CD14-positive monocyte (primary cell): Measurements from ENCODE around the gene MCCD1. TPM values are rescaled to one million over a fixed set of nuclear protein-coding genes. Genes with fewer than 3 reads are reported as not detected.

Experiments used
- DNase-seq, 3 donors: peaks; one replicate each; pipeline ENCODE4 v3.0.0-alpha.2; 2011 to 2022
- H2AFZ ChIP-seq: 2 replicates; pipeline ENCODE4 v1.6.0; 2012; ENCODE audit warnings: mild to moderate bottlenecking, low read depth, low read length, inconsistent platforms; ENCODE audit not compliant: insufficient read depth, poor library complexity, severe bottlenecking
- H3K27ac ChIP-seq, 2 donors: 1 replicate in 1 of 2; 2 replicates in 1 of 2; pipeline ENCODE4 v1.5.1; 2012 to 2013; ENCODE audit warnings: low read length in 2 of 2, control low read depth in 1 of 2, inconsistent platforms in 1 of 2, low read depth in 1 of 2, mild to moderate bottlenecking in 1 of 2
- H3K27me3 ChIP-seq, 2 donors: one replicate each; pipeline versions ENCODE4 v1.6.0 to v1.6.1; 2011 to 2013; ENCODE audit warnings: low read length in 2 of 2; ENCODE audit not compliant: control insufficient read depth in 2 of 2, insufficient read depth in 2 of 2
- H3K36me3 ChIP-seq, 2 donors: replicated peaks in 1 of 2; 1 replicate in 1 of 2; 2 replicates in 1 of 2; pipeline versions ENCODE4 v1.5.1 to v1.6.1; 2012 to 2013; ENCODE audit warnings: low read length in 2 of 2, control low read depth in 1 of 2, inconsistent platforms in 1 of 2, mild to moderate bottlenecking in 1 of 2; ENCODE audit not compliant: insufficient read depth in 2 of 2, control insufficient read depth in 1 of 2
- H3K4me1 ChIP-seq, 2 donors: 1 replicate in 1 of 2; 2 replicates in 1 of 2; pipeline versions ENCODE4 v1.5.1 to v1.6.1; 2012 to 2013; ENCODE audit warnings: low read length in 2 of 2, control low read depth in 1 of 2, inconsistent platforms in 1 of 2, mild to moderate bottlenecking in 1 of 2, moderate library complexity in 1 of 2; ENCODE audit not compliant: insufficient read depth in 2 of 2, control insufficient read depth in 1 of 2
- H3K4me2 ChIP-seq: replicated peaks from 2 replicates; pipeline ENCODE3; 2012; ENCODE audit warnings: low read length, moderate library complexity, mild to moderate bottlenecking; ENCODE audit not compliant: poor library complexity, severe bottlenecking; ENCODE audit errors: extremely low read depth
- H3K4me3 ChIP-seq, 3 experiments: fragments of 200-600 bp in 1 of 3; sonication (generic) in 1 of 3; replicated peaks in 1 of 3; 1 replicate in 2 of 3; 2 replicates in 1 of 3; pipeline ENCODE4 v1.5.1; 2011 to 2013; ENCODE audit warnings: low read length in 3 of 3, mild to moderate bottlenecking in 3 of 3, control low read depth in 2 of 3, low read depth in 2 of 3, inconsistent platforms in 1 of 3, moderate library complexity in 1 of 3
- H3K79me2 ChIP-seq: 2 replicates; pipeline ENCODE4 v1.6.0; 2012; ENCODE audit warnings: mild to moderate bottlenecking, control low read depth, inconsistent platforms, low read length, moderate library complexity; ENCODE audit not compliant: insufficient read depth
- H3K9ac ChIP-seq: 2 replicates; pipeline ENCODE4 v1.6.0; 2017; ENCODE audit warnings: low read length, mild to moderate bottlenecking; ENCODE audit not compliant: insufficient read depth, poor library complexity, severe bottlenecking
- H3K9me3 ChIP-seq, 2 donors: replicated peaks in 1 of 2; 1 replicate in 1 of 2; 2 replicates in 1 of 2; pipeline versions ENCODE4 v1.5.1 to v1.6.1; 2012 to 2013; ENCODE audit warnings: low read length in 2 of 2, control low read depth in 1 of 2; ENCODE audit not compliant: control insufficient read depth in 1 of 2, insufficient read depth in 1 of 2
- H4K20me1 ChIP-seq: 2 replicates; pipeline ENCODE4 v1.6.0; 2012; ENCODE audit warnings: mild to moderate bottlenecking, low read length, control low read depth, moderate library complexity; ENCODE audit not compliant: insufficient read depth
- H3K27ac Mint-ChIP-seq, 7 donors: one replicate each; pipeline ENCODE4 v1.8.0; 2020; ENCODE audit warnings: mild to moderate bottlenecking in 7 of 7, mixed read lengths in 7 of 7, moderate library complexity in 6 of 7, inconsistent platforms in 2 of 7
- H3K27me3 Mint-ChIP-seq, 3 donors: one replicate each; pipeline ENCODE4 v1.8.0; 2021 to 2022; ENCODE audit warnings: low read depth in 3 of 3, mild to moderate bottlenecking in 3 of 3, mixed read lengths in 3 of 3, moderate library complexity in 3 of 3, inconsistent platforms in 1 of 3
- H3K36me3 Mint-ChIP-seq, 2 donors: one replicate each; pipeline ENCODE4 v1.8.0; 2020; ENCODE audit warnings: mixed read lengths in 2 of 2, inconsistent platforms in 1 of 2, mild to moderate bottlenecking in 1 of 2
- H3K4me1 Mint-ChIP-seq: one replicate; pipeline ENCODE4 v1.8.0; 2020; ENCODE audit warnings: mild to moderate bottlenecking, mixed read lengths
- H3K4me3 Mint-ChIP-seq, 2 donors: one replicate each; pipeline ENCODE4 v1.8.0; 2020; ENCODE audit warnings: mild to moderate bottlenecking in 2 of 2, mixed read lengths in 2 of 2, moderate library complexity in 1 of 2
- H3K9me3 Mint-ChIP-seq, 7 donors: one replicate each; pipeline ENCODE4 v1.8.0; 2020 to 2022; ENCODE audit warnings: mixed read lengths in 7 of 7, mild to moderate bottlenecking in 6 of 7, moderate library complexity in 6 of 7, inconsistent platforms in 2 of 7
- WGBS: methylation state at CpG from one replicate; pipeline ENCODE4 v1.1.5; 2013; ENCODE audit warnings: missing lambda C conversion rate; ENCODE audit not compliant: insufficient coverage; 5-methylcytosine and 5-hydroxymethylcytosine counted together
- intact Hi-C, 2 donors: fragments of 100-400 bp; cut with micrococcal nuclease; formaldehyde crosslinking; loops; one replicate each; pipeline versions ENCODE4 v1.15.0 to v1.15.1; 2023
- polyA plus RNA-seq, 3 donors: library from polyadenylated mRNA; depleted of rRNA in 1 of 3; unstranded in 2 of 3; stranded (reverse) in 1 of 3; fragments of 300-500 nt in 2 of 3; fragments of >200 nt in 1 of 3; fragmentation: Illumina TruSeq in 2 of 3; gene quantifications; 1 replicate in 2 of 3; 2 replicates in 1 of 3; pipeline ENCODE4 v1.2.3, GENCODE V29; 2012 to 2021
- TF ChIP-seq, protein P1 (sequence below): fragments of 200-600 bp; IDR thresholded peaks from one replicate; pipeline ENCODE4 v1.8.0; 2022; ENCODE audit warnings: antibody characterized with exemption, mild to moderate bottlenecking

MCCD1 gene
- polyA plus RNA-seq, 3 donors, result not detected

DNA sequence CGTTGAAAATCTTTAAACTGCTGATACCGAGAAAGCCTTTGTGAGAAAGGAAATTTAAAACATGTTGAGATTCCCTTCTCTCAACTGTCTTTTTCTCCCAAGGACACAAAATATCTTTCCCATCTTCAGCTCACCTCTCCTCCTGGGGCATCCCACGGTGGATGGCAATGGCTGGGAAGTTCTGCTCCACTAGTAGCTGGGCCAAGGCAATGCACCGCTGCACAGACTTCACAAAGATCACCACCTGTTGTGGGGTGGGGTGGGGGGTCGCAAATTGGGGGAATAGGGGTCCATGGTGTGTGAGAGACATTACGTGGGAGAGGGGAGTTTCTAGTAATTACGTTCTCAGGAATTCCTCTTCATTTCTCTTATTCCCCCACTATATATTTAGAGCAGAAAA lies 2.4 kb downstream of the MCCD1 start:
- no CpG with 5 or more reads among the region's 7 CpGs for WGBS
- Histone ChIP-seq H2AFZ (no peak overlapping the region), H3K27ac (no peak overlapping the region), H4K20me1 (peaks cover 81% of the 10 kb centered on the region), H3K4me3 (no peak overlapping the region), H3K4me1 (no peaks in the 10 kb centered on the region), H3K27me3 (no peaks in the 10 kb centered on the region), H3K79me2 (peaks cover 42% of the 10 kb centered on the region), H3K9me3 (no peaks in the 10 kb centered on the region), H3K9ac (no peak overlapping the region), H3K4me2 (no peak overlapping the region), H3K36me3 (peaks cover 67 to 70% of the 10 kb centered on the region in 2 donors)
- intact Hi-C loops, result no loop called here
- no peaks in the 10 kb centered on the region for H3K9me3 Mint-ChIP-seq
- peaks cover 64 to 71% of the 10 kb centered on the region in 2 donors for H3K36me3 Mint-ChIP-seq
- no peak overlapping the region for H3K4me3 Mint-ChIP-seq
- TF ChIP-seq, protein P1, sequence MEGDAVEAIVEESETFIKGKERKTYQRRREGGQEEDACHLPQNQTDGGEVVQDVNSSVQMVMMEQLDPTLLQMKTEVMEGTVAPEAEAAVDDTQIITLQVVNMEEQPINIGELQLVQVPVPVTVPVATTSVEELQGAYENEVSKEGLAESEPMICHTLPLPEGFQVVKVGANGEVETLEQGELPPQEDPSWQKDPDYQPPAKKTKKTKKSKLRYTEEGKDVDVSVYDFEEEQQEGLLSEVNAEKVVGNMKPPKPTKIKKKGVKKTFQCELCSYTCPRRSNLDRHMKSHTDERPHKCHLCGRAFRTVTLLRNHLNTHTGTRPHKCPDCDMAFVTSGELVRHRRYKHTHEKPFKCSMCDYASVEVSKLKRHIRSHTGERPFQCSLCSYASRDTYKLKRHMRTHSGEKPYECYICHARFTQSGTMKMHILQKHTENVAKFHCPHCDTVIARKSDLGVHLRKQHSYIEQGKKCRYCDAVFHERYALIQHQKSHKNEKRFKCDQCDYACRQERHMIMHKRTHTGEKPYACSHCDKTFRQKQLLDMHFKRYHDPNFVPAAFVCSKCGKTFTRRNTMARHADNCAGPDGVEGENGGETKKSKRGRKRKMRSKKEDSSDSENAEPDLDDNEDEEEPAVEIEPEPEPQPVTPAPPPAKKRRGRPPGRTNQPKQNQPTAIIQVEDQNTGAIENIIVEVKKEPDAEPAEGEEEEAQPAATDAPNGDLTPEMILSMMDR, result no peak
- H3K4me1 Mint-ChIP-seq, result peaks cover 4% of the 10 kb centered on the region
- no peak overlapping the region for H3K27ac Mint-ChIP-seq
- no peak for DNase-seq
- peaks cover 0 to 2% (median 1%) of the 10 kb centered on the region in 3 donors for H3K27me3 Mint-ChIP-seq

DNA sequence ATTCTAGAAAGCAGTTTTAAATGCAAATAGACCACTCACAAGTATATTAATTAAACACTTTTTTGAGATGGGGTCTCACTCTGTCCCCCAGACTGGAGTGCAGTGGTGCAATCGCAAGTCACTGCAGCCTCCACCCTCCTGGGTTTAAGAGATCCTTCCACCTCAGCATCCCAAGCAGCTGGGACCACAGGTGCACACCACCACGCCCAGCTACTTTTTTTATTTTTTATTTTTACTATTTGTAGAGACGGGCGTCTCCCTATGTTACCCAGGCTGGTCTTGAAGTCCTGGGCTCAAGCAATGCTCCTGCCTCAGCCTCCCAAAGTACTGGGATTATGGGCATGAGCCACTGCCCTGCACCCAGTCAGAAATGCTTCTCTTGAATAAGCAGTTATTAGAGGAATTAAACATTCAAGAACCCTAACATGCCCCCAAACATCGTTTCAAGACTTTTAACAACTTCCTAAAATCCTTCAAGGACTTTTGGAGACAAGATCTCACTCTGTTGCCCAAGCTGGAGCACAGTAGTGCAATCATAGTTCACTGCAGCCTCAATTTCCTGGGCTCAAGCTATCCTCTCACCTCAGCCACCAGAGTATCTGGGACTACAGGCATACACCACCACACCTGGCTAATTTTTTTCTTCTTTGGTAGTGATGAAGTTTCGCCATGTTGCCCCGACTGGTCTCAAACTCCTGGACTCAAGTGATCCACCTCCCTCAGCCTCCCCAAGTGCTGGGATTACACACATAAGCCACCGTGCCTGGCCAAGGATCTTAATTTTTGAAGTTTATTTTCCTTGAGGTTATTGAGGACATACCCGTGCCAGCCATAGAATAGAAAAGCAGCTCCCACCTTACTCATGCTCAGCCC lies 3.2 kb downstream of the MCCD1 start:
- peaks cover 3% of the 10 kb centered on the region for H3K4me1 Mint-ChIP-seq
- Histone ChIP-seq H3K36me3 (peaks cover 75 to 78% of the 10 kb centered on the region in 2 donors), H2AFZ (no peak overlapping the region), H3K4me2 (no peak overlapping the region), H3K79me2 (peaks cover 51% of the 10 kb centered on the region), H3K27me3 (no peaks in the 10 kb centered on the region), H3K4me3 (no peak overlapping the region), H3K4me1 (no peaks in the 10 kb centered on the region), H3K9ac (no peak overlapping the region), H3K27ac (no peak overlapping the region), H4K20me1 (peaks cover 90% of the 10 kb centered on the region), H3K9me3 (no peaks in the 10 kb centered on the region)
- H3K9me3 Mint-ChIP-seq, result no peaks in the 10 kb centered on the region
- H3K27me3 Mint-ChIP-seq, result peaks cover 0 to 2% (median 0%) of the 10 kb centered on the region in 3 donors
- peaks cover 70 to 79% of the 10 kb centered on the region in 2 donors for H3K36me3 Mint-ChIP-seq
- intact Hi-C loops, result no loop called here
- no peak for DNase-seq
- no peak overlapping the region for H3K4me3 Mint-ChIP-seq
- TF ChIP-seq, protein P1, result no peak
- WGBS, result 92% methylated on average over 5 of the region's 9 CpGs
- peak overlapping the region in 1 of 7 donors; percentile 67 for H3K27ac Mint-ChIP-seq
